ENCODE measurements around the gene IRF8.

- TF ChIP-seq CTCF (IDR thresholded peaks at IDR 0.05) (no peak), POLR2A (IDR thresholded peaks at IDR 0.05) (no peak)
These were observed 48.5 kb downstream of the IRF8 start for GRCh38 chr16:85947230-85948137.
